ENCODE results near the gene KRTAP10-12. TPM values are rescaled to one million over a fixed set of nuclear protein-coding genes. Genes with fewer than 3 reads are reported as not detected.

The KRTAP10-12 gene
- total RNA-seq, 1 experiment from 2014 or later = not detected

DNA sequence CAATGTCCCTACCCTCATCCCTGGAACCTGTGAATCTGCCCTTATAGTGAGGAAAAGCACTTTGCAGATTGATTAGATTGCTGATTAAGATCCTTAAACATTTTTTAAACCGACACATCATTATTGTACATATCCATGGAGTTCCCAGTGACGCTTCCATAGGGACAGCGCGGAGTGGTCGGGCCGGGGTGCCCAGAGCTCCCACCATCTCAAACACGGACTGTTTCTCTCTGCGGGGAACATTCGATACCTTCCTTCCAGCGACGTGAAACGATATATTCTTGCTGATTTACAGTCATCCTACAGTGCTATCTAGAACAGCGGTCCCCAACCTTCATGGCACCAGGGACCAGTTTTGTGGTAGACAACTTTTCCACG is 4.0 kb downstream of the KRTAP10-12 start:
- Histone ChIP-seq H3K36me3 (replicated peaks; ENCODE audit: control insufficient read depth, insufficient read depth, low read length) (no peaks in the 10 kb centered on the region), H3K4me3 (ENCODE audit: insufficient read depth, low read depth, low read length) (no peak overlapping the region), H3K27me3 (ENCODE audit: control insufficient read depth, insufficient read depth, low read length) (peaks cover 23% of the 10 kb centered on the region)
- DNase-seq = no peak

DNA sequence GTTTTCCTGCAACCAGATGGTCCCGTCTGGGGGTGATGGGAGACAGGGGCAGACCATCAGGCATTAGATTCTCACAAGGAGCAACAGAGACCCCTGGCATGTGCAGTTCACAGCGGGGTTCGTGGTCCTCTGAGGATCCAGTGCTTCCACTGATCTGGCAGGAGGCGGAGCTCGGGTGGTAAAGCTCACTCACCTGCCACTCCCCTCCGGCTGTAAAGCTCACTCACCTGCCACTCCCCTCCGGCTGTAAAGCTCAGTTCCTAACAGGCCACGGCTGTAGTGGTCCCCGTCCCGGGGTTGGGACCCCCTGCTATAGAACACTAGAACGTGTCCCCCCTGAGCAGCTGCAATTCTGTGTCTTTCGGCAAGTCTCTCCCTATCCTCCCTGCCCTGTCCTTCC is 4.6 kb downstream of the KRTAP10-12 start:
- Histone ChIP-seq H3K36me3 (replicated peaks; ENCODE audit: control insufficient read depth, insufficient read depth, low read length) (no peaks in the 10 kb centered on the region), H3K27me3 (ENCODE audit: control insufficient read depth, insufficient read depth, low read length) (peaks cover 28% of the 10 kb centered on the region), H3K4me3 (ENCODE audit: insufficient read depth, low read depth, low read length) (no peak overlapping the region)
- DNase-seq = peak; percentile 31

GRCh38 chr21:44702111-44702972 is 5.4 kb downstream of the KRTAP10-12 start:
- Histone ChIP-seq H3K36me3 (replicated peaks; ENCODE audit: control insufficient read depth, insufficient read depth, low read length) (no peaks in the 10 kb centered on the region), H3K27me3 (ENCODE audit: control insufficient read depth, insufficient read depth, low read length) (peaks cover 35% of the 10 kb centered on the region), H3K4me3 (ENCODE audit: insufficient read depth, low read depth, low read length) (no peak overlapping the region)
- peak; percentile 32 for DNase-seq

DNA sequence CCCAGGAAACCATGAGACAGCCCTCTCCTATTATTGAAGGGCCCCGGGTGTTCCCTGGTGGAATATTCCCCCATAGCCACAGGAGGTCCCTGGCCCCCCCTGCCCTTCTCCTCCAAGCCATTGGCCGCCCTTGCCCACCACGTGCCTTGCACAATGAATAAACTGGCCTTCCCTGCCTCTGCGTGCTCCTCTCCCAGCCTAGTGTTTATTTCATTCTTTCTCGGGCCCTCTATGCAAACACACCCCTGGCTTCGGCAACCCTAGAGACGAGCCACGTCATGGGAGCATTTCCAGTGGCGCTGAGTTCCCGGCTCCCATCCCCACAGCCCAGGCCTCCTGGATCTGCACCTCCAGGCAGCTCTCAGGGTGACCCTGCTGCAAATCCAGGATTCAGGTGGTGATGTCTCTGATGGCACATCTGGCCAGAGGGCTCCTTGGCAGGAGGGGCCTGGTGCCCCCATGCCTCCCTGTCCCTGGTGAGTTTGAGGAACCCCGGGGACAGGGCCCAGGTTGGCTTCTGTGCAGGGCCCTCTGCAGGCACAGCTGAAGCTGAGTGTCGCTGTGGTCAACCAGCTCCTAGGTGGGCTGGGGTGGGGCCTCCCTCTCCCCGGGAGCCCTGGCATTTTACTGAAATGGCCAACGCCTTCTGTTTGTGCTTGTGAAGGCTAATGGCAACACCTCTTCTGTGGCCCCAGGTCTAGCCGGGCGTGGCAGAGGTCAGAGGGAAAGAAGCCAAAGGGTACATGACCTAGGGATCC is 6.2 kb downstream of the KRTAP10-12 start:
- Histone ChIP-seq H3K27me3 (ENCODE audit: control insufficient read depth, insufficient read depth, low read length) (peaks cover 37% of the 10 kb centered on the region), H3K4me3 (ENCODE audit: insufficient read depth, low read depth, low read length) (no peak overlapping the region), H3K36me3 (replicated peaks; ENCODE audit: control insufficient read depth, insufficient read depth, low read length) (no peaks in the 10 kb centered on the region)
- peak; percentile 62 for DNase-seq

- peaks cover 41% of the 10 kb centered on the region for H3K27me3 ChIP-seq (ENCODE audit: control insufficient read depth, insufficient read depth, low read length)
- peak; percentile 68 for DNase-seq
- H3K4me3 ChIP-seq (ENCODE audit: insufficient read depth, low read depth, low read length) = peak overlapping the region; percentile 23
- no peaks in the 10 kb centered on the region for H3K36me3 ChIP-seq (replicated peaks; ENCODE audit: control insufficient read depth, insufficient read depth, low read length)
Observed at GRCh38 chr21:44703731-44704635, 7.0 kb downstream of the KRTAP10-12 start.

DNA sequence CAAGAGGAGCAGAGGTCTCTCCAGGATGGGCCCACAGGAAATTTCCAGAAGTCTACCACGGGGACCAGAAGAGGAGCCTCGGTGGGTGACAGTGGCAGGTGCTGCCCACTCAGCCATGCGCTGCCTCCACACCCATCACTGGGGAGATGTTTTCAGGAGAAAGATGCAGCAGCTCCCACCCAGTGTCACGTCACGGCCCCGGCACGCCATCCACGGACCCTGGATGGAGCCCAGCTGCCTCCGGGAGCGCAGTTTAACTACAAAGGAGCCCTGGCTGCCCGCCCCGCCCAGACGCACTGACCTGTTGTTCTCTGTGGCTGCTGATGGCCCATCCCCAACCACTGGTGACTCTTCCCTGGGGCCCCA is 7.6 kb downstream of the KRTAP10-12 start:
- H3K36me3 ChIP-seq (replicated peaks; ENCODE audit: control insufficient read depth, insufficient read depth, low read length) = no peaks in the 10 kb centered on the region
- DNase-seq = peak; percentile 83
- H3K27me3 ChIP-seq (ENCODE audit: control insufficient read depth, insufficient read depth, low read length) = peaks cover 45% of the 10 kb centered on the region
- peak overlapping the region; percentile 23 for H3K4me3 ChIP-seq (ENCODE audit: insufficient read depth, low read depth, low read length)

DNA sequence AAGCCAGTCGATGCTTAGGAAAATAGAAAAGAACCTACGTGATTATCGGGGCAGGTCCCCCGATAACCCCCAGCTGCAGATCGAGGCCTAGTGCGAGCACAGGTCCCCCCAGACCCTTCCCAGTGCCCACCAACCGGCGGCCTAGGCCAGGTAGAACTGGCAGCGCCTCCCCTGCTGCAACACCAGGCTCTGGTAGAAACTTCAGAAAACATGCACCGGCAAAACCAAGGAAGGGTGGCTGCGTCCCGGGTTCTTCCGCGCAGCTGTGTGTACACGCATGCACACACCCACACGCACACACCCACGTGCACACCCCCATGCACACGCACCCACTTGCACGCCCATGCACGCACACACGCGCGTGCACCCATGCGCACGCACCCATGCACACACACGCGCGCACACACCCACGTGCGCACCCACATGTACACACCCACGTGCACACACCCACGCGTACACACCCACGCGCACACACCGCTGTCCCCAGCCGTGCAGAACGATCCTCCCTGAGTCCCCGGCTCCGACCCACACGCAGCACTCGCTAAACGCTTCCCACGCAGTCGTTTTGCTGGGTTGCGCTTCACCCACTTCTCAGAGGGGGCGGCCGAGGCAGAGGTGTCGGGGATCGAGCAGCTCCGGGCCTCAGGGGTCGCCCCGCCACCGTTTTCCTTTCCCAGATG is 9.2 kb downstream of the KRTAP10-12 start:
- peak; percentile 82 for DNase-seq
- Histone ChIP-seq H3K27me3 (ENCODE audit: control insufficient read depth, insufficient read depth, low read length) (peaks cover 61% of the 10 kb centered on the region), H3K36me3 (replicated peaks; ENCODE audit: control insufficient read depth, insufficient read depth, low read length) (no peaks in the 10 kb centered on the region), H3K4me3 (ENCODE audit: insufficient read depth, low read depth, low read length) (peak overlapping the region; percentile 30)

DNA sequence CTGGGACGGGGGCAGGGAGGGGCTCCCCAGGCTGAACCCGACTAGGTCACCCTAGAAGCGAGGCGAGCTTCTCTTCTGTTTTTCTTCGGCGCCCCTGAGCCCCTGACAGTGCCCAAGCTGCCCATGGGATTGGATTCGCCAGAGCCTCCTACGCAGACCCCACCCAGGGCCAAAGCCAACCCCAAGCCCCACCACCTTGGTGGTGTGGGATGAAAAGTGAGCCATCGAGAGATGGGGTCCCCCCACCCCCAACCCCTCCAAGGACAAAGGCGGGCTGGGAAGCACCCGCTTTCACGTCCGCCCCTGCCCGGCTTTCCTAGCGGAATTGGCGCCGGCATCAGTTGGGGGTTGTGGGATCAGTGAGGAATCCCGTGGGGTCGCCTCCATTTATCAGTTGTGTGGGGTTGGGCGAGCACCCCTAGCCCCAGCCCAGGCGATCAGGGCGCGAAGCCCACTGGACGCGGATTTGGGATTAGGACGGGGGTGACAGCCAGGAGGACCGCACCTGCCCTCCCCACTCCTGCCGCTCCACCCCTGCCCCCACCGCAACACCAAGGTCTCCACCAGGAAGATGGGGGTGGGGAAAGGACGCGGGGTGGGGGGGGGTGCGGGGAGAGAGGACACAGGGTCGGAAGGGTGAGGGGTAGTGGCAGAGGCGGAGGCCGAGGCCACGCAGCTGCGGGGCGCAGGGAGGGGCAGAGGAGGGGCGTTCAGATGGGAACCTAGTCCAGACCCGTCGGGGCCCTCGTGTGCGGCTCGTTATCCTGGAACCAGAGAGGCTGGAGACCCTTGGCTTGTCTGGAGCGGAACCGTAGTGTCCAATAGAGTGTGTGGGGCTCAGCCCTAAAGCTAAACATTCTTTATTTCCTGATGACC is 10.0 kb downstream of the KRTAP10-12 start:
- peaks cover 68% of the 10 kb centered on the region for H3K27me3 ChIP-seq (ENCODE audit: control insufficient read depth, insufficient read depth, low read length)
- DNase-seq = peak; percentile 80
- peak overlapping the region; percentile 30 for H3K4me3 ChIP-seq (ENCODE audit: insufficient read depth, low read depth, low read length)
- no peaks in the 10 kb centered on the region for H3K36me3 ChIP-seq (replicated peaks; ENCODE audit: control insufficient read depth, insufficient read depth, low read length)

DNA sequence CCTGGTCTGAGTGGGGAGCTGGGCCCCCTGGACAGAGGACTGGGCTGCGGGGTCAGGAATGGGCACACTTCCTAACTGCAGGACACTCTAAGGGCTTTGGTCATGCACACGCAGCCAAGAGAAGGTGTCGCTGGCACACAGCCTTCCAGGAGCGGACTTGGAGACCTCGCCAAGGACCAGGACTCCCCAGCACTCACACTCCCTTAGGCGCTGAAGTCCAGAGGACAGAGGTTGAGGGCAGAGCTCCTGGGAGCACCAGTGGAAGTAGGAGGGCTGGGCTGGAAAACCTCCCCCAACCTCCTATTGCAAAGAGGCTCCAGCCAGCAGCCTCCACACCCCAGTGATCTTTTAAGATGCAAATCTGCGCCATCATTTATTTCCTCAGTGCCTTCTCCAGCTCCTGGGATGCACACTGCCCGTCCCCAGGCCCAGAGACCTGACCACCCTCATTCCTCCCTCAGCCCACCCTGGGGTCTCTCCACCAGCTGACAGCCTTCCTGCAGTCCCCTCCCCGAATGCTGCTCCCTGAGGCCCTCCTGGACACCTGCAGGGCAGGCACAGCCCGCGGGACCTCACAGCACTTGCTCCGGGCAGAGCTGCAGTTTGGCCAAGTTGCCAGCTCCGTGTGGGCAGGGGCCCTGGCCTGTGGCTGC is 11.4 kb downstream of the KRTAP10-12 start:
- Histone ChIP-seq H3K4me3 (ENCODE audit: insufficient read depth, low read depth, low read length) (peak overlapping the region; percentile 31), H3K36me3 (replicated peaks; ENCODE audit: control insufficient read depth, insufficient read depth, low read length) (no peaks in the 10 kb centered on the region), H3K27me3 (ENCODE audit: control insufficient read depth, insufficient read depth, low read length) (peaks cover 80% of the 10 kb centered on the region)
- peak; percentile 86 for DNase-seq

- peaks cover 84% of the 10 kb centered on the region for H3K27me3 ChIP-seq (ENCODE audit: control insufficient read depth, insufficient read depth, low read length)
Observed at GRCh38 chr21:44708866-44709425, 12.0 kb downstream of the KRTAP10-12 start.

DNA sequence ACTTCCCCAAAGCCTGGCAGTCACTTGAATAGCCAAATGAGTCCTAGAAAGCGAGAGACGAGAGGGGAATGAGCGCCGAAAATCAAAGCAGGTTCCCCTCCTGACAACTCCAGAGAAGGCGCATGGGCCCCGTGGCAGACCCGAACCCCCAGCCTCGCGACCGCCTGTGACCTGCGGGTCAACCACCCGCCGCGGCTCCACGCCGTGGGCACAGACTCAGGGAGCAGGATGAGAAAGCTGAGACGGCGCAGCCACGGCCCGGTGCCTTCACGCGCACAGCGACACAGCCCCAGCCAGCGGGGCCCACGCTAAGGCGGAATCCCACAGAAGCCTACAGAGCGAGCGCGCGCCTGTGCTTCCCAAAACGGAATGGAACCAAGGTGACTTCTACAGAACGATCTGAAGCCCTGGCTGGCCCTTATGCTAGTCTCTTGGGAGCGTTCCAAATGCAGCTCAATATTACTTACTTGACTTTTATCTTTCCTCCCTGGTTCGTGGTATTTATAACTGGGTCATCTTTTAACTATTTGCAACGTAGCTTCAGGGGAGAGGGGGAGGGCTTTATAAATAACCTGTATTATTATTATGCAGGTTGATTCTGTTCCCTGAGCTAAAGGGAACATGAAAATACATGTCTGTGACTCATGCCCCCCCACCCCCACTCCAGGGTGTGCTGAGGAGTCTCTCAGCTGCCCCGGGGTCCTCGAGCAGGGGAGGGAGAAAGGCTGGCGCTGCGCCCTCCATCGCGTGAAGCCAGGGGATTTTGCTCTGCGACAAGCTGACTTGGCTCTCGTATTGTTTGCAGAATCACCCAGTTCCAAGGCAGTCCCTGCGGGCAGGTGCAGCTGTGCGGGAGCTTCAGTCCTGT is 12.7 kb downstream of the KRTAP10-12 start:
- no peaks in the 10 kb centered on the region for H3K36me3 ChIP-seq (replicated peaks; ENCODE audit: control insufficient read depth, insufficient read depth, low read length)
- DNase-seq = peak; percentile 66
- H3K4me3 ChIP-seq (ENCODE audit: insufficient read depth, low read depth, low read length) = no peak overlapping the region; the same call in 1 of the 2 replicates
- H3K27me3 ChIP-seq (ENCODE audit: control insufficient read depth, insufficient read depth, low read length) = peaks cover 83% of the 10 kb centered on the region

More at GRCh38 chr21:44708866-44709425, 12.0 kb downstream of the KRTAP10-12 start:
- no peak for DNase-seq
- H3K36me3 ChIP-seq (replicated peaks; ENCODE audit: control insufficient read depth, insufficient read depth, low read length) = no peaks in the 10 kb centered on the region
- H3K4me3 ChIP-seq (ENCODE audit: insufficient read depth, low read depth, low read length) = peak overlapping the region; percentile 6; the same call in 1 of the 2 replicates

- no peaks in the 10 kb centered on the region for H3K36me3 ChIP-seq (replicated peaks; ENCODE audit: control insufficient read depth, insufficient read depth, low read length)
- H3K27me3 ChIP-seq (ENCODE audit: control insufficient read depth, insufficient read depth, low read length) = peaks cover 83% of the 10 kb centered on the region
- H3K4me3 ChIP-seq (ENCODE audit: insufficient read depth, low read depth, low read length) = no peak overlapping the region
- DNase-seq = peak; percentile 64
Observed at GRCh38 chr21:44710294-44710665, 13.3 kb downstream of the KRTAP10-12 start.
